Progenitor cell of endocrine pancreas (in vitro differentiated cells): ENCODE measurements around the gene MYH13. TPM values are rescaled to one million over a fixed set of nuclear protein-coding genes. Genes with fewer than 3 reads are reported as not detected.
A peak's percentile ranks its signal among the peaks of the same experiment; 100 is the strongest.

Experiments
- DNase-seq: peaks from one replicate; pipeline ENCODE4 v3.0.0; 2021; ENCODE audit warnings: low spot score; ENCODE audit not compliant: unreplicated experiment
- H3K27ac Mint-ChIP-seq: 2 replicates; pipeline ENCODE4 v1.8.0; 2021; ENCODE audit warnings: mild to moderate bottlenecking, moderate library complexity, mixed read lengths
- H3K27me3 Mint-ChIP-seq: 2 replicates; pipeline ENCODE4 v1.8.0; 2021; ENCODE audit warnings: mixed read lengths
- H3K36me3 Mint-ChIP-seq: 2 replicates; pipeline ENCODE4 v1.8.0; 2022; ENCODE audit warnings: mixed read lengths; ENCODE audit not compliant: insufficient read depth
- H3K4me1 Mint-ChIP-seq: 2 replicates; pipeline ENCODE4 v1.8.0; 2021; ENCODE audit warnings: low read depth, mixed read lengths
- H3K4me3 Mint-ChIP-seq: 2 replicates; pipeline ENCODE4 v1.8.0; 2021; ENCODE audit warnings: low read depth, mild to moderate bottlenecking, moderate library complexity, mixed read lengths
- H3K9me3 Mint-ChIP-seq: 2 replicates; pipeline ENCODE4 v1.8.0; 2021; ENCODE audit warnings: low read depth, mixed read lengths
- CTCF ChIP-seq: fragments of 200-600 bp; sonication (generic); IDR thresholded peaks from one replicate; pipeline ENCODE4 v1.5.0; 2021; ENCODE audit warnings: antibody characterized with exemption, mild to moderate bottlenecking; ENCODE audit not compliant: unreplicated experiment
- total RNA-seq: library from RNA; stranded (reverse); gene quantifications from 2 replicates; pipeline ENCODE4 v1.2.1, GENCODE V29; 2021

Gene MYH13
- total RNA-seq, 1 donor from 2014 or later = not detected

GRCh38 chr17:10306585-10306984, 66.2 kb downstream of the MYH13 start:
- DNase-seq = no peak
- Mint-ChIP-seq H3K36me3 (no peaks in the 10 kb centered on the region), H3K27me3 (peaks cover 23% of the 10 kb centered on the region), H3K4me3 (no peak overlapping the region), H3K4me1 (no peaks in the 10 kb centered on the region), H3K9me3 (no peaks in the 10 kb centered on the region), H3K27ac (no peak overlapping the region)
- no peak for TF ChIP-seq CTCF

DNA sequence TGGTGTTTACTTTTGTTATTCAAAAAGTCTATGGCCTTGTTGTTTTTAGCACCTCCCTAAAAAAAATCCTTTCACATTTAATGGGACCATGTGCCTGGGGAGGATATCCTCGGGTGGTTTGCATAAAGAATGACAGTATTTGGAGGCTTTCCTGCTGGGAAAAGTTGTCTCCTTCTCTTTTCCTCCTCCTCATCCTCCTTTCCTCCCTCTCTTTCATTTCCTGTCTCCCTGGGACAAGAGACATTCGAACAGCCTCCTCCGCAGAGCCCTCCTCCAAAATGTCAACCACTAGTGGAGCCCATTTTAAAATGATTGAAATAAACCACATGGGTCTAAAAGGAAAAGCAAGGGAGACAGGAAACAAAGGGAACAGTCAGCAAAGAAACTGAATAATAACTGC, 67.4 kb downstream of the MYH13 start:
- DNase-seq = no peak
- H3K27me3 Mint-ChIP-seq = peaks cover 18% of the 10 kb centered on the region
- no peaks in the 10 kb centered on the region for H3K9me3 Mint-ChIP-seq
- no peak overlapping the region for H3K27ac Mint-ChIP-seq
- no peak for TF ChIP-seq CTCF
- no peaks in the 10 kb centered on the region for H3K36me3 Mint-ChIP-seq
- no peaks in the 10 kb centered on the region for H3K4me1 Mint-ChIP-seq
- H3K4me3 Mint-ChIP-seq = no peak overlapping the region

DNA sequence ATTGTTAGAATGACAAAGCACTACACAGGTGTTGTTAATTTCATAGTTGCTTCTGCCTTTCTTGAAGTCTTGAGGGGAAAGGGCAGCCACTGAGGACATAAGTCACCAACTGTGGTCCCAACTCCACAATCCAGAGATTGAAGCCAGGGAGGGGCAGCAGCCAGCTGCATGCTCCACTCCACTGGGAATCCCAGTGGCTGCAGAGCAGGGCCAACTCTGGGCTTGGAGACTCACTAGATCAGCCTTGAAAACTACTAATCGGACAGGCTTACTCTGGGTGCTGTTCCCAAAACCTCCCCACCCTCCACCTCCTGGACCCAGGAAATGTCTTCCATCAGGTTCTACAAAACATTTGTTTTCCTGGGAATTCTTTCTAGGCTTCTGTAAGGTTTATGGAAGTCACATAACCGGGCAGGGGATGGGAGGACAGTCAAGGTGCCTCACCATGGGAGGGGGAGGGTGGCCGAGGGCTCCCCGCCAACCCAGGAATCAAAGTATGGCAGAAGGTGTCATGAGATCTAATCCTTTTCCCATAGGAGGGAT, 68.0 kb downstream of the MYH13 start:
- Mint-ChIP-seq H3K9me3 (no peaks in the 10 kb centered on the region), H3K4me1 (no peaks in the 10 kb centered on the region), H3K27ac (no peak overlapping the region), H3K4me3 (no peak overlapping the region), H3K27me3 (peaks cover 18% of the 10 kb centered on the region), H3K36me3 (no peaks in the 10 kb centered on the region)
- DNase-seq = no peak
- TF ChIP-seq CTCF = no peak

GRCh38 chr17:10297691-10298090, 75.1 kb downstream of the MYH13 start:
- Mint-ChIP-seq H3K4me1 (no peaks in the 10 kb centered on the region), H3K27ac (no peak overlapping the region), H3K27me3 (peaks cover 5% of the 10 kb centered on the region), H3K9me3 (peaks cover 3% of the 10 kb centered on the region), H3K36me3 (no peaks in the 10 kb centered on the region), H3K4me3 (no peak overlapping the region)
- TF ChIP-seq CTCF = no peak
- no peak for DNase-seq

DNA sequence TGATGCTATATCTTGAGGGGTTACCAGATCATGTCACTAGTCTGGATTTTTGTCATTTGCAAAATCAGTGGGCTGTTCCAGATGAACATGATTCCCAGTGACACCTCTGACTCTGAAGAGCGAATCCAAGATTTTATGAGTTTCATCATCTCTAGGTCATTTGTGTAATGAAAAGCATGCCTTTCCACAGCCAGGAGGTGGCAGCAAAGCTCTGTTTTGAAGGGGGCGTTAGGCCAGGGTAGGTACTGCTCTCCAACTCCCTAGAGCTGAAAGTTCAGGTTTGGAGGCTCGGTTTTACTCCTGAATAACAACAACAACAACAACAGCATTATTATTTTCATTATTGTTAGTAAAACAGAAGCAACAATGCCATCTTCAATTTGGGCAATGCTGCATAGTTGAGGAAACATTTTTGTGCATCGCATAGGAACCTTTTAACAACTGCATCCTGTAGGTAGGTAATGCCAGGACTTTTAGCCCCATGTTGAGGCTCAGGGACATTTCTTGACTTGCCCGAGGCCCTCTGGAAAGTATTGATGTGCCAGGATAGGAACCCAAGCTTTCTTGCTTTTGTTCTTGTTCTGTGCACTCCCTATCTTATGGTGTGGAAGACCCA, 77.0 kb downstream of the MYH13 start:
- peak; percentile 58 for DNase-seq
- H3K36me3 Mint-ChIP-seq = no peaks in the 10 kb centered on the region
- no peak overlapping the region for H3K27ac Mint-ChIP-seq
- H3K4me1 Mint-ChIP-seq = no peaks in the 10 kb centered on the region
- H3K27me3 Mint-ChIP-seq = peaks cover 2% of the 10 kb centered on the region
- TF ChIP-seq CTCF = peak; percentile 83
- no peak overlapping the region for H3K4me3 Mint-ChIP-seq
- peaks cover 3% of the 10 kb centered on the region for H3K9me3 Mint-ChIP-seq
